ENCODE data around the gene RXRA. TPM values are rescaled to one million over a fixed set of nuclear protein-coding genes. Genes with fewer than 3 reads are reported as not detected.

RXRA gene
- total RNA-seq, 1 donor from 2014 or later: 85.7 TPM

DNA sequence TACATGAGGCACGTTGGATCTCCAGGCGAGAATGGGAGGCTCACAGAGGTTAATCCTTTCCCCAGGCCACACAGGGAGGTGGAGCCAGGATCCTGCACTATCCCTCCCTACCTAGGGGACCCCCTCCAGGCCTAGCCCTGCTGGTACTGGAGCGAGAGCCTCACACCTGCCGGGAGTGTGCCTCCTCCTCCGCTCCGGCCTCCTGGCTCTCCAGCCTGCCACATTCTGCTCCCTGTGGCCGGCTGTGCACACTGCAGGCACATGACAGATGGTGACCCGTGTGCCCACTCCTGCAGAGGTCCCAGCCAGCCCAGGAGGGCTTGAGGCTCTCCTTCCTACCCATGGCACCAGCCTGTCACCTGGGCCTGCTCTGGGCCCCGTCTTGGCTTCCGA, 93.4 kb downstream of the RXRA start:
- intact Hi-C loops (cut with DNase I): no loop called here
- peaks cover 77% of the 10 kb centered on the region for H3K36me3 ChIP-seq

DNA sequence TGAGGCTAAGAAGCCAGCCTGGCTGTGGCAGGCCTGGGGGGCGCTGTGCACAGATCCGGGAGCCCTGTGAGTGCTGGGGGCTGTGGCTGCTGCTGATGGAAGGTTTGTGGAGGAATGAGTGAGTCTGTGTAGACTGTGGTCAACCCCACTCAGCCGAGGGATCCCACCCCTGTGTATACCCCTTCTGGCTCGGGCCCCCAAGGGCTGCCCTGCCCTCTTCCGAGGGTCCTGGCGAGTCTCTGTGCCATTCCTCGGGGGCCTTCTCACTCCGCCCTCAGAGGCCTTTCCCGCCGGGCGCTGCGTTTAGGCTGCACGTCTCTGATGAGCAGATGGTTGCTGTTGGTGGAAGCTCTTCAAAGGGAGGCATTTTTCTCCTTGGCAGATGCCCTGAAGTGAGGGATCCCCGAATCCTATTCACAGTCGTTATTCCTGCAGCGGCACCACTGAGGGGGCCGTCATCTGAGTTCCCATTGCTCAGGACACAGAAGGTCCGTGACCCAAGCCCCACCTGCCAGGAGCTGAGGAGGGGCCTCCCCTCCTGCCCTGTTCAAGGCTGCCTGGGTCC, 94.1 kb downstream of the RXRA start:
- H3K27ac ChIP-seq: no peak overlapping the region
- no peaks in the 10 kb centered on the region for H3K9me3 ChIP-seq
- TF ChIP-seq, protein P1, sequence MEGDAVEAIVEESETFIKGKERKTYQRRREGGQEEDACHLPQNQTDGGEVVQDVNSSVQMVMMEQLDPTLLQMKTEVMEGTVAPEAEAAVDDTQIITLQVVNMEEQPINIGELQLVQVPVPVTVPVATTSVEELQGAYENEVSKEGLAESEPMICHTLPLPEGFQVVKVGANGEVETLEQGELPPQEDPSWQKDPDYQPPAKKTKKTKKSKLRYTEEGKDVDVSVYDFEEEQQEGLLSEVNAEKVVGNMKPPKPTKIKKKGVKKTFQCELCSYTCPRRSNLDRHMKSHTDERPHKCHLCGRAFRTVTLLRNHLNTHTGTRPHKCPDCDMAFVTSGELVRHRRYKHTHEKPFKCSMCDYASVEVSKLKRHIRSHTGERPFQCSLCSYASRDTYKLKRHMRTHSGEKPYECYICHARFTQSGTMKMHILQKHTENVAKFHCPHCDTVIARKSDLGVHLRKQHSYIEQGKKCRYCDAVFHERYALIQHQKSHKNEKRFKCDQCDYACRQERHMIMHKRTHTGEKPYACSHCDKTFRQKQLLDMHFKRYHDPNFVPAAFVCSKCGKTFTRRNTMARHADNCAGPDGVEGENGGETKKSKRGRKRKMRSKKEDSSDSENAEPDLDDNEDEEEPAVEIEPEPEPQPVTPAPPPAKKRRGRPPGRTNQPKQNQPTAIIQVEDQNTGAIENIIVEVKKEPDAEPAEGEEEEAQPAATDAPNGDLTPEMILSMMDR (IDR thresholded peaks at IDR 0.05): no peak
- H3K27me3 ChIP-seq (ENCODE audit: low read depth): no peaks in the 10 kb centered on the region
- DNase-seq: no peak
- peaks cover 78% of the 10 kb centered on the region for H3K36me3 ChIP-seq
- intact Hi-C loops (cut with DNase I): no loop called here
- ATAC-seq: no peak
- H3K4me3 ChIP-seq: no peak overlapping the region
- H3K4me1 ChIP-seq: peaks cover 10% of the 10 kb centered on the region

More for the DNA sequence above, 93.4 kb downstream of the RXRA start:
- Histone ChIP-seq H3K9me3 (no peaks in the 10 kb centered on the region), H3K4me1 (peaks cover 13% of the 10 kb centered on the region), H3K4me3 (no peak overlapping the region), H3K27ac (no peak overlapping the region), H3K27me3 (ENCODE audit: low read depth) (no peaks in the 10 kb centered on the region)
- no peak for ATAC-seq
- DNase-seq: no peak
- TF ChIP-seq, protein P1 (IDR thresholded peaks at IDR 0.05): no peak

DNA sequence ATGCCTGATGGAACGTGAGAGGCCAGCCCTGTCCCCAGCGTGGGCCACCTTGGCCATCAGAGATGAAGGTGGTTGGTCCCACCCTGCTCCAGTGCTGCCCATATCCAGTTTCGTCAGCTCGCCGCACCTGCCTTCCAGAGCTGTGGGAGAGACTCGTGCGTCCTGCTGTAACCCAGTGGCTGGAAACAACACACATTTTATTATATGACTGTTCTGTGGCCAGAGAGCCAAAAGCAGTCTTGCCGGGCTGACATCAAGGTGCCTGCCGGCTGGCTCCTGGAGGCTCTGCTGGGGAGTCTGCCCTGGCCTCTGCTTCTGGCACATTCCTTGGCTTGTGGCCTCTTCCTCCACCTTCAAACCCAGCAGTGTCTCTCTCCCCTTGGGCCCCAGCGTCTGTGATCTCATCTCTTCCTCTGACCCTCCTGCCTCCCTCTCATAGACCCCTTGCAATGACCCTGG, 94.7 kb downstream of the RXRA start:
- DNase-seq (no peak), ATAC-seq (no peak)
- no peaks in the 10 kb centered on the region for H3K27me3 ChIP-seq (ENCODE audit: low read depth)
- TF ChIP-seq, protein P1 (IDR thresholded peaks at IDR 0.05): no peak
- H3K9me3 ChIP-seq: no peaks in the 10 kb centered on the region
- peaks cover 10% of the 10 kb centered on the region for H3K4me1 ChIP-seq
- intact Hi-C loops (cut with DNase I): no loop called here
- H3K27ac ChIP-seq: no peak overlapping the region
- H3K4me3 ChIP-seq: no peak overlapping the region
- H3K36me3 ChIP-seq: peaks cover 81% of the 10 kb centered on the region

DNA sequence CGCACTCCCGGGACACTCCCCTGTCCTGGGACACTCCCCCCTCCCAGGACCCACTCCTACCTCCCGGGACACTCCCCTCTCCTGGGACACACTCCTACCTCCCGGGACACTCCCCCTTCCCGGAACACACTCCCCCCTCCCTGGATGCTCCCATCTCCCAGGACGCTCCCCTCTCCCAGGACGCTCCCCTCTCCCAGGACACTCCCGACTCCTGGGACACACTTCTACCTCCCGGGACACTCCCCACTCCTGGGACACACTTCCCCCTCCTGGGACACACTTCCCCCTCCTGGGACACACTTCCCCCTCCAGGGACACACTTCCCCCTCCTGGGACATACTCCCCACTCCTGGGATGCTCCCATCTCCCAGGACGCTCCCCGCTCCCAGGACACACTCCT, 95.6 kb downstream of the RXRA start:
- Histone ChIP-seq H3K4me3 (no peak overlapping the region), H3K4me1 (peaks cover 10% of the 10 kb centered on the region), H3K9me3 (no peaks in the 10 kb centered on the region), H3K27ac (no peak overlapping the region), H3K36me3 (peaks cover 81% of the 10 kb centered on the region), H3K27me3 (ENCODE audit: low read depth) (no peaks in the 10 kb centered on the region)
- intact Hi-C loops (cut with DNase I): no loop called here
- ATAC-seq (peak; percentile 10 to 26), DNase-seq (no peak)
- TF ChIP-seq, protein P1 (IDR thresholded peaks at IDR 0.05): no peak

DNA sequence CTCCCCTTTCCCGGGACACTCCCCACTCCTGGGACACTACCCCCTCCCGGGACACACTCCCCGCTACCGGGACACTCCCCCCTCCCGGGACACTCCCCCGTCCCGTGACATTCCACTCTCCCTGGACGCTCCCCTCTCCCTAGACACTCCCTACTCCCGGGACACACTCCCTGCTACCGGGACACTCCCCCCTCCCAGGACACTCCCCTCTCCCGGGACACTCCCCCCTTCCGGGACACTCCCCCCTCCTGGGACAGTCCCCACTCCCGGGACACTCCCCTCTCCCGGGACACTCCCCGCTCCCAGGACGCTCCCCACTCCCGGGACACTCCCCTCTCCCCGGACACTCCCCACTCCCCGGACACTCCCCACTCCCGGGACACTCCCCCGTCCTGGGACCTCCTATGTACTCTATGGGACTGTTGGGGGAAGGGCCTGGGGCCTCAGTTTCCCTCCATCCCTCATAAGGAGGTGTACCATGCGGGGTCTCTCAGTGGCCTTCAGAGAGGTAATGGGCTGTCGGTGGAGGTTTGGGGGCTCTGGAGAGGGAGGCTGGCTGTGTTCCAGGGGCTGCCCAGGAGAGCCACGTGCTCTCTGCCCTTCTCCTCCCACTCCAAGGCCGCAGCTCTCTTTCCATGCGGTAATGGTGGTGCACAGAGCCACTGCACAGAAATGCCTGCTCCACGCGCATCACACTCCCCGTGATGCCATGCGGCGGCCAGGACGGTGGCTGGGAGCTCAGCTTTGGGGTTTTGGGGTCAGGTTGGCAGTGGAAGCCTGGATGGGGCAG, 96.2 kb downstream of the RXRA start:
- Histone ChIP-seq H3K4me1 (peaks cover 10% of the 10 kb centered on the region), H3K27me3 (ENCODE audit: low read depth) (no peaks in the 10 kb centered on the region), H3K36me3 (peaks cover 78% of the 10 kb centered on the region), H3K4me3 (no peak overlapping the region), H3K9me3 (no peaks in the 10 kb centered on the region), H3K27ac (no peak overlapping the region)
- DNase-seq: peak; percentile 82
- TF ChIP-seq, protein P1 (IDR thresholded peaks at IDR 0.05): no peak
- intact Hi-C loops (cut with DNase I): no loop called here
- peak; percentile 88 to 89 for ATAC-seq

Data from lower lobe of right lung (tissue), 2 donors.